Kidney (tissue), 14 donors: ENCODE measurements around the gene MMP15. TPM values are rescaled to one million over a fixed set of nuclear protein-coding genes. Genes with fewer than 3 reads are reported as not detected.
"Not testable (repeated sequence)": the region's sequence is repeated elsewhere in the genome, so short reads cannot be mapped to it uniquely, and the experiment has no call there.

ENCODE experiments used
- DNase-seq, 5 donors: peaks; one replicate each; pipeline ENCODE4 v3.0.0-alpha.2; 2013 to 2020
- FAIRE-seq: peaks from 2 replicates; lab custom pipeline; 2012; peaks lifted over from hg19 to GRCh38; lab: Jason Lieb, UNC
- H3K27ac ChIP-seq, 2 donors: one replicate each; pipeline ENCODE4 v1.7.0; 2013; ENCODE audit warnings: low read depth in 2 of 2, low read length in 2 of 2, inconsistent platforms in 1 of 2
- H3K27me3 ChIP-seq: one replicate; pipeline ENCODE4 v1.7.1; 2013; ENCODE audit warnings: low read length, inconsistent platforms; ENCODE audit not compliant: control insufficient read depth, insufficient read depth
- H3K36me3 ChIP-seq, 3 donors: one replicate each; pipeline versions ENCODE4 v1.7.0 to v1.7.1; 2013; ENCODE audit warnings: low read length in 3 of 3, control low read depth in 1 of 3, inconsistent platforms in 1 of 3; ENCODE audit not compliant: insufficient read depth in 3 of 3, control insufficient read depth in 2 of 3
- H3K4me1 ChIP-seq, 3 donors: one replicate each; pipeline versions ENCODE4 v1.7.0 to v1.7.1; 2013; ENCODE audit warnings: low read length in 3 of 3, inconsistent platforms in 1 of 3, low read depth in 1 of 3; ENCODE audit not compliant: control insufficient read depth in 2 of 3, insufficient read depth in 2 of 3
- H3K4me3 ChIP-seq, 3 donors: one replicate each; pipeline versions ENCODE4 v1.7.0 to v1.8.1; 2013; ENCODE audit warnings: low read length in 3 of 3, control low read depth in 1 of 3, inconsistent platforms in 1 of 3
- H3K9ac ChIP-seq, 3 donors: one replicate each; pipeline versions ENCODE4 v1.7.0 to v1.7.1; 2013; ENCODE audit warnings: low read length in 3 of 3, control low read depth in 1 of 3, inconsistent platforms in 1 of 3
- H3K9me3 ChIP-seq, 3 donors: one replicate each; pipeline versions ENCODE4 v1.7.0 to v1.7.1; 2013; ENCODE audit warnings: low read length in 3 of 3, control low read depth in 1 of 3, inconsistent platforms in 1 of 3; ENCODE audit not compliant: control insufficient read depth in 2 of 3, insufficient read depth in 1 of 3
- CTCF ChIP-seq: IDR thresholded peaks from 3 replicates; pipeline ENCODE4 v1.5.1; 2012; ENCODE audit warnings: mild to moderate bottlenecking, moderate library complexity, borderline replicate concordance; ENCODE audit not compliant: insufficient read depth; ENCODE audit errors: extremely low read depth
- intact Hi-C: fragments of 100-400 bp; cut with DNase I; formaldehyde crosslinking; loops from one replicate; pipeline ENCODE4 v1.11.1; 2022
- polyA plus RNA-seq: library from polyadenylated mRNA; stranded (reverse); fragments of 350-450 nt; fragmentation: Illumina TruSeq; extraction: RNeasy Lipid Tissue Mini Kit (QIAGEN cat#74804); gene quantifications from one replicate; pipeline ENCODE4 v1.2.3, GENCODE V29; 2014; ENCODE audit warnings: low read depth, low replicate concordance; ENCODE audit not compliant: insufficient read depth
- total RNA-seq: library from RNA; stranded (reverse); fragmentation: NEBNext Ultra II Directional; extraction: Animal tissue kit (Norgen Biotek cat#: 25700); gene quantifications from one replicate; pipeline ENCODE4 v1.2.1, GENCODE V29; 2021
- donor health status: control.
- donor health status: control.
- donor health status: control.
- donor health status: control.
- donor health status: control.
- donor health status: DM: yes; HTN: yes; CAD: no.
- donor health status: Normal renal cell carcinoma (clear cell type).

The MMP15 gene
- total and polyA plus RNA-seq, 2 donors from 2014 or later = 19.1 to 31.4 TPM

GRCh38 chr16:58002416-58002800 lies 23.1 kb upstream of the MMP15 start:
- H3K9me3 ChIP-seq = no peaks in the 10 kb centered on the region
- DNase-seq (peak in 2 of 5 donors; percentile 40 to 61), FAIRE-seq (no peak)
- H3K9ac ChIP-seq = no peak overlapping the region
- no peak overlapping the region for H3K4me3 ChIP-seq
- TF ChIP-seq CTCF = no peak
- no peaks in the 10 kb centered on the region for H3K27me3 ChIP-seq
- no peak overlapping the region for H3K27ac ChIP-seq
- peaks cover 3 to 20% (median 5%) of the 10 kb centered on the region in 3 donors for H3K4me1 ChIP-seq
- peaks cover 0 to 7% (median 3%) of the 10 kb centered on the region in 3 donors for H3K36me3 ChIP-seq
- intact Hi-C loops = loop anchor here (10.0 kb wide), 1 partner anchor 428 kb away; no protein-coding TSS in a partner anchor

- H3K4me3 ChIP-seq = no peak overlapping the region
Observed at GRCh38 chr16:58002936-58003335, 22.6 kb upstream of the MMP15 start.

GRCh38 chr16:58004736-58005135 lies 20.8 kb upstream of the MMP15 start:
- not testable (repeated sequence) for H3K4me3 ChIP-seq, FAIRE-seq, H3K4me1 ChIP-seq, H3K27ac ChIP-seq, H3K36me3 ChIP-seq, H3K9ac ChIP-seq, H3K27me3 ChIP-seq, H3K9me3 ChIP-seq
- intact Hi-C loops = loop anchor here (10.0 kb wide), 1 partner anchor 430 kb away; no protein-coding TSS in a partner anchor
- peak in 2 of 5 donors; percentile 35 to 54 for DNase-seq

More at GRCh38 chr16:58002936-58003335, 22.6 kb upstream of the MMP15 start:
- Histone ChIP-seq H3K27me3 (no peaks in the 10 kb centered on the region), H3K9me3 (no peaks in the 10 kb centered on the region), H3K4me1 (peaks cover 3 to 20% (median 5%) of the 10 kb centered on the region in 3 donors), H3K36me3 (peaks cover 0 to 2% (median 0%) of the 10 kb centered on the region in 3 donors), H3K27ac (no peak overlapping the region), H3K9ac (no peak overlapping the region)
- no peak for FAIRE-seq
- intact Hi-C loops = loop anchor here (10.0 kb wide), 1 partner anchor 428 kb away; no protein-coding TSS in a partner anchor
- peak in 2 of 5 donors; percentile 26 to 29 for DNase-seq
- no peak for TF ChIP-seq CTCF

- Histone ChIP-seq H3K4me3 (no peak overlapping the region), H3K4me1 (no peaks in the 10 kb centered on the region), H3K9me3 (no peaks in the 10 kb centered on the region), H3K27me3 (no peaks in the 10 kb centered on the region), H3K36me3 (peaks cover 0 to 10% (median 0%) of the 10 kb centered on the region in 3 donors), H3K27ac (no peak overlapping the region), H3K9ac (no peak overlapping the region)
- intact Hi-C loops = loop anchor here (10.0 kb wide), 1 partner anchor 435 kb away; no protein-coding TSS in a partner anchor
- peak in 3 of 5 donors; percentile 48 to 55 (median 52) for DNase-seq
- FAIRE-seq = no peak
- no peak for TF ChIP-seq CTCF
Observed at GRCh38 chr16:58009856-58010416, 15.6 kb upstream of the MMP15 start.
